Transverse colon (tissue), 4 donors: ENCODE data around the gene MVD. TPM values are rescaled to one million over a fixed set of nuclear protein-coding genes. Genes with fewer than 3 reads are reported as not detected.

ENCODE experiments used
- DNase-seq: peaks from one replicate; pipeline ENCODE4 v3.0.0-alpha.2; 2019
- H3K27ac ChIP-seq, 4 donors: fragments of 200-600 bp; sonication (generic); 2 replicates each; pipeline ENCODE4 v1.5.1; 2016 to 2018; ENCODE audit warnings: inconsistent platforms in 4 of 4
- H3K27me3 ChIP-seq: fragments of 200-600 bp; sonication (generic); 2 replicates; pipeline ENCODE4 v1.5.1; 2017; ENCODE audit warnings: inconsistent platforms
- H3K36me3 ChIP-seq, 4 donors: fragments of 200-600 bp; sonication (generic); 2 replicates each; pipeline ENCODE4 v1.5.1; 2017 to 2019; ENCODE audit warnings: inconsistent platforms in 4 of 4
- H3K4me1 ChIP-seq, 4 donors: fragments of 200-600 bp; sonication (generic); 2 replicates each; pipeline ENCODE4 v1.5.1; 2017 to 2020; ENCODE audit warnings: inconsistent platforms in 4 of 4
- H3K4me3 ChIP-seq, 4 donors: fragments of 200-600 bp; sonication (generic); 1 replicate in 1 of 4; 2 replicates in 3 of 4; pipeline versions ENCODE4 v1.5.1 to v1.6.1; 2017 to 2019; ENCODE audit warnings: inconsistent platforms in 4 of 4
- H3K9me3 ChIP-seq, 2 donors: fragments of 200-600 bp; sonication (generic); 2 replicates each; pipeline ENCODE4 v1.5.1; 2017 to 2019; ENCODE audit warnings: inconsistent platforms in 2 of 2
- EP300 ChIP-seq: sonication (generic); formaldehyde crosslinking; IDR thresholded peaks from one replicate; pipeline ENCODE4 v1.6.1; 2017; ENCODE audit warnings: antibody characterized with exemption, low read depth
- POLR2A ChIP-seq: fragments of 450-650 bp; IDR thresholded peaks from one replicate; pipeline ENCODE4 v1.6.1; 2016; ENCODE audit warnings: antibody characterized with exemption, mild to moderate bottlenecking, moderate library complexity
- POLR2AphosphoS5 ChIP-seq, 3 donors: sonication (generic); formaldehyde crosslinking; IDR thresholded peaks; one replicate each; pipeline ENCODE4 v1.6.1; 2016; ENCODE audit warnings: antibody characterized with exemption in 3 of 3
- WGBS, 2 donors: methylation state at CpG; one replicate each; pipeline ENCODE4 v1.1.5; 2018; ENCODE audit warnings: low coverage in 1 of 2; 5-methylcytosine and 5-hydroxymethylcytosine counted together
- in situ Hi-C, 4 donors: fragments of 200-750 bp; cut with MboI; loops; one replicate each; pipeline versions ENCODE4 v1.15.0 to v1.15.1; 2017; ENCODE audit warnings: low sequenced_read_pairs in 3 of 4, low pct_ligation_motif_present in 1 of 4, low pct_unique_long_range_greater_than_20kb in 1 of 4
- intact Hi-C: fragments of 100-400 bp; cut with DNase I; formaldehyde crosslinking; loops from one replicate; pipeline ENCODE4 v1.15.1; 2023; ENCODE audit warnings: low total_unique reads
- total RNA-seq, 4 donors: library from RNA; depleted of rRNA; stranded (reverse); fragments of >200 nt; gene quantifications; one replicate each; pipeline ENCODE4 v1.1.0, GENCODE V29; 2016
- TF ChIP-seq, protein P1 (sequence below), 5 experiments: fragments of 200-600 bp in 3 of 5; fragments of 450-650 bp in 2 of 5; sonication (generic) in 3 of 5; IDR thresholded peaks; 1 replicate in 2 of 5; 2 replicates in 3 of 5; pipeline ENCODE4 v1.5.1; 2016 to 2017; ENCODE audit warnings: antibody characterized with exemption in 5 of 5, inconsistent platforms in 3 of 5, mild to moderate bottlenecking in 2 of 5, moderate library complexity in 1 of 5

The MVD gene
- total RNA-seq, 4 donors from 2014 or later: 20.5 to 75.6 (median 47.3) TPM

DNA sequence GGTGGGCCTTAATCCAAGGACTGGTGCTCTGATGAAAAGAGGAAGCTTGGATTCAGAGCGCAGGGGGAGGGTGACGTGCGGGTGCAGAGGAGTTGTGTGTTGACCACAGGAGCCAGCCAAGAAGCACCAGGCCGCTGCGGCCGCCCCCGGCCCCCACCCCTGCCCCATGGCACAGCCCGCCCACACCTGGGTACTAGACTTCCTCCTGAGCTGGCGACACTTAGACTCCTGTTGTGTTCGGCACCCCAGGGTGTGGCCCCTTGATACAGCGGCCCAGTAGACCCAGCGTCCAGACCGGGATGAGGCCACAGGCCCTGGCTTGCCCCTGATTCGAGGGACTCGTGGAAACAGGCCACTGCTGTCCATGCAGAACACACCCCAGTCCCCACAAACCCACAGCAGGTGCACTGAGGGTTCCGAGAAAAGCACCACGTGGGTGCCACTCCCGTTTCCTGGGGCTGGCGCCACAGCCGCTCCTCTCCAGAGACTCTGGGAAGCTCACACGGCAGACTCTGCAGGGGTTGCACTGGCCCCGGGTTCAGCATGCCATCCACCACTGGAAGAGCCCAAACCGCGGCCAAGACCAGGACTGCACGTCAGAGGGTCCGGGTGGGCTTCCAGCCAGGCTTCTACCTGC lies 29.2 kb upstream of the MVD start:
- in situ Hi-C loops: no loop called here
- DNase-seq: peak; percentile 63
- H3K9me3 ChIP-seq: no peaks in the 10 kb centered on the region
- no peak overlapping the region for H3K4me3 ChIP-seq
- H3K27ac ChIP-seq: peak overlapping the region in 2 of 4 donors; percentile 20 to 48
- TF ChIP-seq EP300 (no peak), POLR2A (no peak), POLR2AphosphoS5 (IDR thresholded peaks at IDR 0.05) (no peak)
- TF ChIP-seq, protein P1, sequence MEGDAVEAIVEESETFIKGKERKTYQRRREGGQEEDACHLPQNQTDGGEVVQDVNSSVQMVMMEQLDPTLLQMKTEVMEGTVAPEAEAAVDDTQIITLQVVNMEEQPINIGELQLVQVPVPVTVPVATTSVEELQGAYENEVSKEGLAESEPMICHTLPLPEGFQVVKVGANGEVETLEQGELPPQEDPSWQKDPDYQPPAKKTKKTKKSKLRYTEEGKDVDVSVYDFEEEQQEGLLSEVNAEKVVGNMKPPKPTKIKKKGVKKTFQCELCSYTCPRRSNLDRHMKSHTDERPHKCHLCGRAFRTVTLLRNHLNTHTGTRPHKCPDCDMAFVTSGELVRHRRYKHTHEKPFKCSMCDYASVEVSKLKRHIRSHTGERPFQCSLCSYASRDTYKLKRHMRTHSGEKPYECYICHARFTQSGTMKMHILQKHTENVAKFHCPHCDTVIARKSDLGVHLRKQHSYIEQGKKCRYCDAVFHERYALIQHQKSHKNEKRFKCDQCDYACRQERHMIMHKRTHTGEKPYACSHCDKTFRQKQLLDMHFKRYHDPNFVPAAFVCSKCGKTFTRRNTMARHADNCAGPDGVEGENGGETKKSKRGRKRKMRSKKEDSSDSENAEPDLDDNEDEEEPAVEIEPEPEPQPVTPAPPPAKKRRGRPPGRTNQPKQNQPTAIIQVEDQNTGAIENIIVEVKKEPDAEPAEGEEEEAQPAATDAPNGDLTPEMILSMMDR (IDR thresholded peaks at IDR 0.05): no peak
- 40% methylated on average over 1 to 25 of the region's 26 CpGs for WGBS, 2 donors
- intact Hi-C loops: no loop called here
- peaks cover 0 to 1% (median 0%) of the 10 kb centered on the region in 4 donors for H3K36me3 ChIP-seq
- peaks cover 0 to 22% (median 9%) of the 10 kb centered on the region in 4 donors for H3K4me1 ChIP-seq
- peaks cover 36% of the 10 kb centered on the region for H3K27me3 ChIP-seq

DNA sequence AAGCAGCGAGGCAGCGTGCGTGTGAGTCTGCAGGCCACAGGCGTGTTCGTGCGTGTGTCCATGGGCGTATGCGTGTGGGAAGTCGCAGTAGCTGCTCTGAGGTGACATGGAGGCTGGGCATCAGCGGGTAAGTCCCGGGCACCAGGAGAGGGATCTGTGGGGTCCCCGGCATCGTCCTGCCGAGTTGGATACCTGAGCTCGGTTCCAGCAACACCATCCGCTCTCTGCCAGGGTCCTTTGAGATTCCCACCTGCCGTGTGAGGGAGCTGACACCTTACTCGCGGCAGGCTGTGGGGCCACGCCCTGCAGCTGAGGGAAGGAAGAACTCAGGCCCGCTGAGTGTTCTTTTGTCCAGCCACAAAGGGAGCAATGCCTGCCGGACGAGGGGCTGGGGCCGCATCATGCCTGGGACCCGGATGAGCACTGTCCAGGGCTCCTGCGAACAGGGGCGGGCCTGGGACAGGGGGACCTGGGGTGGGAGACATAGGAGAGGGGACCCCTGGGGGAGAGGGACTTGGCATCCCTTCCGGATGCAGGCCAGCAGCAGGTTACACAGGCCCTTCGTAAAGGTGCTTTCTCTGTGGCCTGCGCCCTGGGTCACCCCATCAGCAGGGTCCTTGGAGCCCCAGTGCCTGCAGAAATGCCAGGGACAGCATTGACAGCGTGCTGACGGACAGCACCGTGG lies 28.4 kb upstream of the MVD start:
- 80 to 91% methylated on average over 3 to 16 of the region's 33 CpGs for WGBS, 2 donors
- TF ChIP-seq, protein P1 (IDR thresholded peaks at IDR 0.05): no peak
- TF ChIP-seq POLR2A (no peak), EP300 (no peak), POLR2AphosphoS5 (IDR thresholded peaks at IDR 0.05) (no peak)
- Histone ChIP-seq H3K36me3 (no peaks in the 10 kb centered on the region), H3K27ac (peak overlapping the region in 1 of 4 donors; percentile 48), H3K4me3 (no peak overlapping the region), H3K9me3 (no peaks in the 10 kb centered on the region), H3K4me1 (peaks cover 0 to 29% (median 15%) of the 10 kb centered on the region in 4 donors), H3K27me3 (peaks cover 41% of the 10 kb centered on the region)
- intact Hi-C loops (no loop called here), in situ Hi-C loops (no loop called here)
- no peak for DNase-seq

DNA sequence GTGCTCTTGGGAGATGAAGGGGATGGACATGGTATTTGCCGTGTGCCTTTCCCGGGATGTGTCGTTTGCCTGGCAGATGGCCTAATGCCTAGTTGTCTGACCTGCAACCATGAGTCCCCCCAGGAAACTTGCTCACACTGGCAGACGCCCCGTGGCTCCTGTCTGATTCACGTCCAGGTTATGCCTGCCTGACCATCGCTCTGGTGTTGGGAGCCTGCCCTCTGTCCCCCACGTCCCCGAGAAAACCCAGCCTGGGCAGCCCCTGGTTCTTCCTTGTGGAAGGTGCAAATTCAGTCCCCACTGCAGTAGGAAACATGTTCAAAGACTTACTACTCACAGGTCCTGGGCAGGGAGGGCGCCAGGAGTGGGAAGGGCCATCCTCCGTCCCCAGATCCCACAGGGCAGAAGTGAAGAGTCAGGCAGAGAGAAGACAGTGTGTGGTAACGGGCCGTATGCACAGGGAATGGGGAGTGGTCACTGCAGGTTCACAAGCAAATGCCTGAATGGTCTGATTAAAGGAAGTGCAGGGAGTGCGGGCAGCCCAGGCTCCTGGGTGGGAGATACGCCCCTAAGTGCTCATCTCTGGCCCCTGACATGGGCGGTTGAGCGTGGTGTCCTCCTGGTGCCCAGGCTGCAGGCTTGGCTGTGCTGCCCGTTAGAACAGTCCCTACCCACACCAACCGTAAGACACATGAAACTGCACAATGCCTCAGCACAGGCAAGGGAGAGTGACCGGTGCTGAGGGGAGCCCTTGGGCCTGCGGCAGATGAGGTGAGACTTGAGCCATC lies 27.6 kb upstream of the MVD start:
- intact Hi-C loops (no loop called here), in situ Hi-C loops (no loop called here)
- H3K27me3 ChIP-seq: peaks cover 49% of the 10 kb centered on the region
- 79% methylated on average over 21 of the region's 21 CpGs; no CpG with 5 or more reads in 1 of the 2 donors for WGBS, 2 donors
- no peak overlapping the region for H3K27ac ChIP-seq
- H3K4me3 ChIP-seq: no peak overlapping the region
- no peak for DNase-seq
- TF ChIP-seq POLR2A (no peak), POLR2AphosphoS5 (IDR thresholded peaks at IDR 0.05) (no peak), EP300 (no peak)
- TF ChIP-seq, protein P1 (IDR thresholded peaks at IDR 0.05): no peak
- H3K36me3 ChIP-seq: no peaks in the 10 kb centered on the region
- H3K4me1 ChIP-seq: peaks cover 0 to 36% (median 18%) of the 10 kb centered on the region in 4 donors
- no peaks in the 10 kb centered on the region for H3K9me3 ChIP-seq
